ENCODE results near the gene UBL4B. TPM values are rescaled to one million over a fixed set of nuclear protein-coding genes. Genes with fewer than 3 reads are reported as not detected.
A peak's percentile ranks its signal among the peaks of the same experiment; 100 is the strongest.
"Not testable (repeated sequence)": the region's sequence is repeated elsewhere in the genome, so short reads cannot be mapped to it uniquely, and the experiment has no call there.

Gene UBL4B, protein sequence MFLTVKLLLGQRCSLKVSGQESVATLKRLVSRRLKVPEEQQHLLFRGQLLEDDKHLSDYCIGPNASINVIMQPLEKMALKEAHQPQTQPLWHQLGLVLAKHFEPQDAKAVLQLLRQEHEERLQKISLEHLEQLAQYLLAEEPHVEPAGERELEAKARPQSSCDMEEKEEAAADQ
- total RNA-seq: not detected
- long read RNA-seq: 0 reads

DNA sequence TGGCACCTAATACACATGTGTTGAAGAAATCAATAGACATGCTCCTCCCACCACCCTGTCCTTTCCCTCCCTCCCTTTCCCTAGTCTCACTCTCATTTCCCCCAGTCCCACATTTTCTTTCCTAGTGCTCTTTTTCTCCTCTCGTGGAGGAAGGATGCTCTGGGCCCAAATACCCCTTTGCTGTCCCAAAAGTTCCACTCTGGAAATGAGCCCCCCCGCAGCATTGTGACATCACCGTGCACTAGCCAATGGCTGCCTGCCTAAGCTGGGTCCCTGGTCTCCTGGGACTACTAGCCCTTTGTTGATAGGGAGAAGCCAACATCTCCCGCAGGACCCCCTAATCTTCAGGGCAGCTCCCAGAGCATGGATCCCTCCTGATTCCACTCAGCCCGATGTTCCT lies at the start of gene UBL4B:
TSS of gene UBL4B (plus strand) at position 301 of the 400 bp plus-strand sequence. CDS start at position 393, 92 bp downstream.
- ATAC-seq (ENCODE audit: poor library complexity) (no peak), DNase-seq (no peak)
- intact Hi-C loops (cut with DNase I): no loop called here

DNA sequence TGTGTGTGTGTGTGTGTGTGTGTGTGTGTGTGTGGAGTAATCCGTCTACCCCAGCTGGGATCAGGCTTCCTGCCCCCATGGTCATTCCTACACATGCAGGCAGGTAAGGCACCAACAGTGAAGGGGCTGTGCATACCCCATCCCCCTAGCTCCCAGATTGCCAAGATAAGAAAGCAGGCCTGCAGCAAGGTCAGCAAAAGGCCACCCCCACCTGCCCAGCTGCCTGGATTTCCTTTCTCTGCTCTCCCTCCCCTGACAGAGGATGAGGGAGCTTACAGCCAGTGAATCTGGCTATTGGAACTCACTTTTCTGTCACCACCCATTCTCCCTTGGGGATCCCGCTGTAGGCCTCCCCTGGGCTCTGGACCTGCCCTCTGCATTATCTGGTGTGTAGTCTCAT lies 49.6 kb upstream of the UBL4B start:
- intact Hi-C loops (cut with DNase I): no loop called here
- ATAC-seq (ENCODE audit: poor library complexity) (no peak), DNase-seq (no peak)

DNA sequence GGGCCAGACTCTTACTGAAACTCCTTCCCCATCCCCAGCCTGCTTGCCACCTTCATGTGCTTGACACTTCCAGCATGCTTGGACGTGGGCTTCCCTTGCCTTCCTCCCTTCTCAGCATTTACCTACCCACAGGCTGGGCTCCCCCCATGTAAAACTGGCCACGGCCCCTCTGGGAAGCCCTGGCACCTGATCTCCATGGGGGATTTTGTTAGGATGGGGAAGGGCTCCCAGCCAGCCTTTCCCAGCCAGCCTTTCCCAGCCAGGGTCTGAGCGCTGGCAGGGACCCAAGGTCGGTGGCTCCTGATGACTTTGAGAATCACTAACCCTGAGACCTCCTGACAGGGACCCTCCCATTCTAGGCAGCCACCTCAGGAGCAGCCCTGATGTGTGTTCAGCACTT lies 48.5 kb upstream of the UBL4B start:
- DNase-seq (no peak), ATAC-seq (ENCODE audit: poor library complexity) (no peak)
- intact Hi-C loops (cut with DNase I): no loop called here

DNA sequence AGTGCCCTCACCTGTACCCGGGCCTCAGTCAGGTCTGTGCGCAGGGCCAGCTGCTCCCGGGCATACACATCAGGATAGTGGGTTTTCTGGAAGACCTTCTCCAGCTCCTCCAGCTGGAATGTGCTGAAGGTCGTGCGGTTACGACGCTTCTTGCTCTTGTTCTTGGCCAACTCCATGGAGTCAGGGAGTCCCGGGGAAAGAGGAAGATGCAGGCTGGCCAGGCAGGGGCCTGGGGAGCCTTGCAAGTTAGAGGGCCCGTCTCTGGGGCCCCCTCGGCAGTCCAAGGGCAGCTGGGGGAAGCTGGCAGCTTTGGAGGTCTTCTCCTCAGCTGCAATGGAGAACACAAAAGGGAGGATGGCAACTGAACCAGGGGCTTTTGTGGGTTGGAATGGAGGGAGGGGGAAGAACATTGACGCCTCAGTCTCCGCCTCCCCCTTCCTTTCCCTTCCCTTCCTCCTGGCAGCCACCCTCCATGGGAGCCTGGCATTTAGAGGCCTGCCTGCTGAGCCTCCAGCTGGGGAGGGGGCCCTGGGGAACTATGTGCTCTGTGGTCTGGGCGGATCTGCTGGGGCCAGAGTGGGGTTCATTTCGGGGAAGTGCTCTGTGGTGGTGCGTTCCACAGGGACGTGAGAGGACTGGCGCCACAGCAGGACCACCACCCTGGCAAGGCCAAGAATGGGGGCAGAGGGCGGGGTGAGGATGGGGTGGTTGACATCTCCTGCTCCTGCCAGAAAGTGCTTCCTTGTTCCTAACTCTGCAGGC lies 47.5 kb upstream of the UBL4B start:
- intact Hi-C loops (cut with DNase I): no loop called here
- DNase-seq (no peak), ATAC-seq (ENCODE audit: poor library complexity) (no peak)

DNA sequence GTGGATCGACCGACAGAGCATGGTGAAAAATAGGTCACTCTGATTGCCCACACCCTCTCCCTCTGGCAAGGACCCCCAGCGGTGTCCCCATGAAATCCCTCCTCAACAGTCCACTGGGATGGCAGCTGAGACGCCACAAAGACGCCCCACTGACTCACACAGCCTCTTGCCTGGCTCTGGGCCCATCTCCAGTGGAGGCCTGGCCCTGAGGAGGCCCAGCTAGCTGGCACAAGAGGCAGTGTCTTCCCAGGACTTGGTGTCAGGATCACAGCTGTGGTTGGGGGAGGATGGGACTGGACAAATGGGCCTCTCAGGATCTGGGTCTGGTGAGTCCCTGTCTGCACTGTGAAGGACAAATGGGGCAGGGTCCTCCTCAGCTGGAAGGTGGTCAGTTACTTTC lies 46.4 kb upstream of the UBL4B start:
- DNase-seq (no peak), ATAC-seq (ENCODE audit: poor library complexity) (no peak)
- intact Hi-C loops (cut with DNase I): no loop called here

DNA sequence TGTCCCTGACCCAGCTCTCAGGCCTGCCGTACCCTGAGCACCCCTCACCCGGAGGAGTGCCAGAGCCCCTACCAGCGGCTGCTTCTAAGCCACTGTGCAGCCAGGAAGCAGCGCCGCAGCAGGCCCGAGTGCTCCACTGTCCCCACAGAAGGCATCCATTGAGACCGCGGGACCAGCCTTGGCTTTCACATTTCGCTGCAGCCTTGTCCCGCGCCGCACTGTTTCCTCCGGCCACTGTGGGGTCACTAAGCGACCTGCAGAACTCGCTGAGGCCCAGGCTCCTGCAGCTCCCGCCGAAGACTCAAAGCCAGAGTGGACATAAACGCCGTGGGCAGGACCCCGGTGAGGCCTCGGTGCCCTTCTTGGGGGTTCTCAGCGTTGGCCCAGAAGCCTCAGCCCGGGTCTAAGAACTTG lies 44.8 kb upstream of the UBL4B start:
- ATAC-seq (ENCODE audit: poor library complexity) (no peak), DNase-seq (no peak)
- intact Hi-C loops (cut with DNase I): no loop called here

DNA sequence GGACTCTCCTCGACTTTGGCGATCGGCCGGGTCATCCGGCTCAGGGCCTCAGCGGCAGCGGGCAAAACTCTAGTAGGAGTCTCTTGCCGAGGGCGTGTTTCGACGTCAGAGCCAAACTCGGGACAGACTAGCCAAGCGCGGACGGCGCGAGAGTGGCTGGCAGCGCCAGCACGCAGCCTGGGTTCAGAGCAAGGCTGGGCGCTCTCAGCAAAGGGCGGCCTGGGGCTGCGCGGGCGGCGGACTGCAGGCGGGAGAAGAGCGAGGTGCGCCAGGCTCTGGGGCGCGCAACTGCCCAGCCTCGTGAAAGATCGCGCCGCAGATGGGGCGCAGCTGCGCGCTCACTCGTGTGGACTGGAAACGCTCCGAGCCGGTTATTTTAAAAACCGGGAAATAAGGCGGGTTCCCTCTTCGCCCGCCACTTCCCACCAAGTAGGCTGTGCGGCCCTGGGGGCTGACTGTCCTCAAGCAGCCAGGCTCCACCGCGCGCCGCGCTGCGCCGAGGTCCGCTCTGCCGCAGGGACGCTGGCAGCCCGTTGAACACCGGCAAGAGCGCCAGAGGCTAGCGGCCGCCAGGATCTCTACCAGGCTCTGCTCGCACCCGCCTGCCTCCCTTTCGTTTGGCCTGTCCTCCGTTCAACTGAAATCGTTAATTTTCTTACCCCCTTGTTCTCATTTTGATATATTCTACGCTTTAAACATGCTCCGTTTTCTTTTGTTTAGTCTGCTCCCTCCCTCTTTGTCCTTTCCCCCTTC lies 44.2 kb upstream of the UBL4B start:
- ATAC-seq (ENCODE audit: poor library complexity) (peak; percentile 30), DNase-seq (no peak)
- intact Hi-C loops (cut with DNase I): no loop called here

DNA sequence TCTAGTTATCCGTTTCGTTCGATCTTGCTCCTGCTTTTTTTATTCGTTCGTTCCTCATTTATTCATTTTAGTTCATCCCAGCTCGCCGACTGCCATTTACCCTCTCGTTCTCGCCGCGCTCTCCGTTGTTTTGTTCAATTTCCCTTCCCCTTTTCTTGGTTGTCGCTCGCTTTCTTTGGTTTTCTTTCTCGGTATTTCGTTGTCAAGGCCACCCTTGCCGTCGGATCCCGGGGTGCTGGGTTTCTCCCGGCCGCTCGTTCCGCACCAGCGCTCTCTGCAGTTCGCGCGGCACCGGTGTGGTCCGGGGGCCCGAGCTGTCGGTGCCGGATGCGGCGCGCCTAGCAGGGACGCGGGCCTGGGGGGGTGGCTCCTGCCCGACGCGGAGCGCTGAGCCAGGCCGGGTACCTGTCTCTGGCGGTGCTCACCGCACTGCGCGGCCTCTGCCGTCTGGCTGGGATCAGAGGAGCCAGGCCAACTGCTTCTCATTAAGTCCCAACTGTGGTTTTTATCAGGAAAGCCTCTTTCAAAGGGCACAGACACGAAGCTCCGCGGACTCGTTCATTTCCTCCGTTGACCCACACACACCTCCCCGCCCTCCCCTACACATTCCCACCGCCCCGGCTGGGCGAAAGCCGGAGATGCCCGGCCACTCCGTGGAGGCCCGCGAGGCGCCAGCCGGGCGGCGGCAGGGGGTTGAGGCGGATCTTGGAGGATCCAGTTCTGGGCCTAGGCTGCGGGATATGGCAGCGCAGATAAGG lies 43.4 kb upstream of the UBL4B start:
- no peak for ATAC-seq (ENCODE audit: poor library complexity)

DNA sequence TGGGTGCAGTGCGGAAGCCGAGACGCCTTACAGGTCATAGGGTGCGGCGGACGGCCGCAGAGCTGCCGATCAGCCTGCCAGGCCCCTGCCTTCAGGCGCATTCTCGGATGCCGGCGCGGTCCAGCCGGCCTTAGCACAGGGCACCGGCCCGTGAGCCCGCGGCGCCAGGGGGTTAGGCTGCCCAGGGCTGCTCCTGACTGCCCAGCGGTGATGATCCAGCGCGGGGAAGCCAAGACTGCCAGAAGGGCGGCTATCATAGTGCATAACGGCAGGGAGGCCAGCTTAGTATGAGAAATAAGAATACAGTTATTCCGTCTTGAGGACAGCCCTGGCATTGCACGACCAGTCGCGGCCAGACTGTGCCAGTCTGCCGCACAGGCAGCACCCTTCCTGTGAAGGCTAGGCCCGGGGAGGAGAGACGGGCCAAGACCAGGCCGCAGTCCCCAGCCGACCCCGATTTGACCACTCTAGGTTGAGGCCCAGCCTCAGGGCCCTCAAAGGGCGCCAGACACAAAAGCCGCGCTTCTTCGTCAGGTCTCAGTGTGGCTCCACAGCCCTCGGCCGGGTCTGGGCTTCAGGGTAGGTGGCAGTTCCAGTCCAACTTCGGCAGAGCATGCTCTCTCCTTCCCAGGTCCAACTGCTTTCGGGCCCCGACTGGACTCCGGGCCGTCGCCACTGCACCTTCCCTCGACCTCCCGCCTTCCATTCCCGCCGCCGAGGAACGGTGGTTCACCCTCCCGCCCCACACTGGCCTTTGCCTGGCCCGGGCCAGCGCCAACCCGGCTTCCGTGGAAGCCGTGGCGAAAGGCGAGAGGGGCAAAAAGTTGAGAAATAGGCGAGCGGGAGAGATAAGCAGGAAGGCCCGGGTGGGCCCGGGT lies 42.6 kb upstream of the UBL4B start:
- DNase-seq (no peak), ATAC-seq (ENCODE audit: poor library complexity) (peak; percentile 23)
- intact Hi-C loops (cut with DNase I): no loop called here

More for the DNA sequence above, 43.4 kb upstream of the UBL4B start:
- intact Hi-C loops (cut with DNase I): no loop called here
- no peak for DNase-seq

DNA sequence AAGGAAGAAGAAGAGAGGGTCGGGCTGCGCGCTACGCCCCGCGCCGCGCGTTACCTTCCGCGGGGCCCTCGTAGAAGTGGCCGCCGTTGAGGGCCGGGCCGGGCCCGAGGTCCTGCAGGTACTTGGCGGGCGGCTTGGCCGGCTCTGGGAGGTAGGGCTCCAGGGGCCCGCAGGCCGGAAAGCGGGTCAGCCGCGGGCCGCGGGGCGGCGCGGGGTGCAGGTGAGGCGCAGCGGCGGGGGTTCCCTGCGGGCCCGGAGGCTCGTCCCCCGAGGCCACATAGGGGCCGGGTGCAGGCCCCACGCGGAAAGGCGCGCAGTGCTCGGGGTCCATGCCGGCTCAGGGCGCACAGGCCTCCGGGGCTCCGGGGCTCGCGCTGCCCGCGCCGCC lies 42.0 kb upstream of the UBL4B start:
- no peak for ATAC-seq (ENCODE audit: poor library complexity)

DNA sequence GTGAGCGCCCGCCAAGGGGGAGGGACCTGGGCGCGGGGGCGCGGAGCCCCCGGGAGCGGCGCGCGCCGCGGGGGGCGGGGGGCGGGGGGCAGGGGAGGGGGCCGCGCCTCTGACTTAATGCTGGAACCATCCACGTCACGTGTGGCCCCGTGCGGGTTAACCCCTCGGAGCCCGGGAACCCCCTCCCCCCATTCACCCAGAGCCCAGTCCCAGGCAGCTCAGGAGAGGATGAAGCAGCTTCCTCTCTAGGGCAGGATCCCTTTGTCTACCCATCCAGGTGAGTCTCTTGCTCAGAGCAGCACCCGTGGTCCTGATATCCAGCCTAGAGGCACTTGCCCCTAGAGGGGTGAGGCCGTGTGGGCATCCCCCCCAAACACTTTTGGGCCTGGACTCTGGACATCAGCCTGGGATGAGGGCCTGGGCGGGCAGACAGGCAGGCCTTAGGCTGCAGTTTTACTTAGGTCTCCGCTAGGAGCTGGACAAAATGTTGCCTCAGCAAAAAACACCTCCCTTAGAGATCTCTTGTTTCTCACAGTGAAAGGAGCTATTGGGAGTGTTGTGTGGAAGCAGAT lies 41.5 kb upstream of the UBL4B start, which contains the start of gene ALX3:
TSS of gene ALX3 (minus strand) at position 2 of the 572 bp plus-strand sequence. CDS start 60 bp downstream, outside the sequence.
- intact Hi-C loops (cut with DNase I): no loop called here
- ATAC-seq (ENCODE audit: poor library complexity) (no peak), DNase-seq (no peak)

More for the DNA sequence above, 42.0 kb upstream of the UBL4B start:
- intact Hi-C loops (cut with DNase I): no loop called here
- no peak for DNase-seq

DNA sequence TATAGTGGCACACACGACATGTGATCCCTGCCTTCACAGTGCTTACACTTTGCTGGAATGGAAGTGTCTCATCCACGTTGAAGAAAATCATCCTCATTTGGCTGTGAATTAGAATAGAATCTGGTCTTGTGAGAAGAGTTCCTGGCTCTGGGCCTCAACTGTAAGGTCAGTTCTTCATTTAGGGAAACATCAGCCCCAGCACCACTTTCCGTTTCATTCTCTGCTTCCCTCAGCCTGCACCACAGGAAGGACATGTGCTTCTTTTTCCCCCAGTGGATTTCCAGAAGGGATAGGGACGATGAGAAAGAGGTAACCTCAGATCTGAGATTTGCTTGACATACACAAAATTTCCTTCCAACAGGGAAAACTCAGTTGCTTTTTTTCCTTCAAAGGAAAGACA lies 38.1 kb upstream of the UBL4B start:
- DNase-seq (no peak), ATAC-seq (ENCODE audit: poor library complexity) (no peak)
- intact Hi-C loops (cut with DNase I): no loop called here

DNA sequence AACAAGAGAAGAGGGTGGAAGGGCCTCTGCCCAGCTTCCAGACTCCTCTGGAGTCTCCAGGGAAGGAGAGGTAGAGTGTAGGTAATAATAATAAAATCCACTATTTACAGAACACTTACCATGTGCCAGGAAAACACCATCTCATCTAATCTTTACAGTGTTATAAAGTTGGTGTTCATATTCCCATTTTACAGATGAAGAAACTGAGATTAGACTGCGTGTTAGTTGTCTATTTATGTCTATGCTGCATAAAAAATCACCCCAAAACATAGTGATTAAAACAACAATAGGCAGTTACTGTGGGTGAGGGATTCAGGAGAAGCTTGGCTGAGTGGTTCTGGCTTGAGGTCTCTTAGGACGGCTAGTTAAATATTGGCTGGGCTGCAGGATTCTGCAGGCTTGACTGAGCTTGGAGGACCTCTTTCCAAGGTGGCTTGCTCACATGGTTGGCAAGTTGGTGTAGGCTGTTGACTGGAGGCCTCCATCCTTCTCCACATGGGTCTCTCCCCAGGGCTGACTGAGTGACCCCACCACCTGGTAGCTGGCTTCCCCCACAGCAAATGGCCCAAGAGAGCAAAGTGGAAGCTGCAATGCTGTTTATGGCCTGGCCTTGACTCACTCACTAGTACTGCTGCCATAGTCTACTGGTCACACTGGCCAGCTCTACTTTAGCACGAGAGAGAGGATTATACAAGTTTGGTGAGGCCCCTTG lies 35.3 kb upstream of the UBL4B start:
- intact Hi-C loops (cut with DNase I): no loop called here
- ATAC-seq (ENCODE audit: poor library complexity) (no peak), DNase-seq (peak; percentile 1)

DNA sequence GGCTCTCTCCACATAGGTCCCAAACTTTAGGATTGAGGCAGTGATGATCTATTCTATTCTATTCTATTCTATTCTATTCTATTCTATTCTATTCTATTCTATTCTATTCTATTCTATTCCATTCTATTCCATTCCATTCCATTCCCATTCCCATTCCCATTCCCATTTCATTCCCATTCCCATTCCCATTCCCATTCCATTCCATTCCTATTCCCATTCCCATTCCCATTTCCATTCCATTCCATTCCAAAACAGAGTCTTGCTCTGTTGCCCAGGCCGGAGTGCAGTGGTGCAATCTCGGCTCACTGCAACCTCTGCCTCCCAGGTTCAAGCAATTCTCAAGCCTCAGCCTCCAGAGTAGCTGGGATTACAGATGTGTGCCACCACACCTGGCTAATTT lies 32.2 kb upstream of the UBL4B start:
- intact Hi-C loops (cut with DNase I); DNase-seq; ATAC-seq (ENCODE audit: poor library complexity): not testable (repeated sequence)

DNA sequence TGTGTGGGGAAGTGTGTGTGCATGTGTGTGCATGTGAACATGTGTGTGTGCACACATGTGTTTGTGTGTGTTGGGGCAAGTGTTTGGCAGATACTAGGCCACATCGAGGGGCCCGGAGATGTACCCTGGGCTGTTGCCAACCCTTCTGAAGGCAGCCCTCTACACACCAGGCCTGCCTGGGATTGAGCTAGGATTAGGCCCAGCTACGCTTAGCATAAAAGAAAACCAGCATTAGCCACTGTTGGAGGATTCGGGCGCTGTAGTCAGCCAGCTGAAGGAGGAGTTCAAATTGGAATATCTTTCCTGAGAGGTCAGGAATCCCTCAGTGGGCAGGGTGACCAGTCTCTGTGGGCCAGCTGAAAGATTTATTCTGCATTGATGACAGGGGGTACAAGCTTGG lies 31.2 kb upstream of the UBL4B start:
- intact Hi-C loops (cut with DNase I): no loop called here
- ATAC-seq (ENCODE audit: poor library complexity): no peak
- DNase-seq: peak; percentile 13

DNA sequence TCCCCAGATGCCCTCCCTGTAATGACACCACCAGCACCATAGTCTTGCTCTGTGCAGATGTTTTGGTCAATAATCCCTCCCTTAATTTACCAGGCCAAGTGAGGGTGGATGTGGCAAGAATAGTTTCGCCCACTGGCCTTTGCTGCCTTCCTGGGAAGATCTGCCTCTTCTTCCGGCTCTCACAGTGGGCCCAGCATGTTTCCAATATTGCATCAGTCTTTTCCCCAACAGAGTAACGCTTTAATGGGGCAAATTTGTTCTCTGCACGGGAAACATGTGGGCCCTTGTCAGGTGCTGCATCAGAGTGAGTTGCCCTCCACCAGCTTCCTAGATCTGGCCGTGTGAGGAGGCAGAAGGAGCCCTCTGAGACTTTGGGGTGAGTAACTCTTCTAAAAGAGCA lies 29.8 kb upstream of the UBL4B start:
- intact Hi-C loops (cut with DNase I): no loop called here
- no peak for ATAC-seq (ENCODE audit: poor library complexity)
- peak; percentile 5 for DNase-seq

Measured in Right ventricle myocardium superior (tissue), 1 donor.